HG02938 (cell line): ENCODE results near the gene IFNL3.

ENCODE experiments used
- ATAC-seq: cut with Tn5 transposase; IDR thresholded peaks from one replicate; pipeline ENCODE4 v1.9.1; 2021; ENCODE audit warnings: mild to moderate bottlenecking, moderate library complexity; ENCODE audit not compliant: unreplicated experiment

The IFNL3 gene

GRCh38 chr19:39194832-39195542 lies 49.8 kb downstream of the IFNL3 start:
- ATAC-seq: no peak

- no peak for ATAC-seq
These were observed 51.0 kb downstream of the IFNL3 start for GRCh38 chr19:39193803-39194202.
